Thyroid gland (tissue), 4 donors: ENCODE measurements around the gene DPYD.

Experiments
- POLR2A ChIP-seq, 2 donors: fragments of 450-650 bp; IDR thresholded peaks; one replicate each; pipeline ENCODE4 v1.6.1; 2017; ENCODE audit warnings: antibody characterized with exemption in 2 of 2, mild to moderate bottlenecking in 2 of 2, moderate library complexity in 1 of 2
- TF ChIP-seq, protein P1 (sequence below), 6 experiments: fragments of 200-600 bp in 3 of 6; fragments of 450-650 bp in 3 of 6; sonication (generic) in 3 of 6; IDR thresholded peaks; one replicate each; pipeline ENCODE4 v1.5.1; 2016 to 2019; ENCODE audit warnings: antibody characterized with exemption in 6 of 6, mild to moderate bottlenecking in 2 of 6, inconsistent platforms in 1 of 6, moderate library complexity in 1 of 6

DNA sequence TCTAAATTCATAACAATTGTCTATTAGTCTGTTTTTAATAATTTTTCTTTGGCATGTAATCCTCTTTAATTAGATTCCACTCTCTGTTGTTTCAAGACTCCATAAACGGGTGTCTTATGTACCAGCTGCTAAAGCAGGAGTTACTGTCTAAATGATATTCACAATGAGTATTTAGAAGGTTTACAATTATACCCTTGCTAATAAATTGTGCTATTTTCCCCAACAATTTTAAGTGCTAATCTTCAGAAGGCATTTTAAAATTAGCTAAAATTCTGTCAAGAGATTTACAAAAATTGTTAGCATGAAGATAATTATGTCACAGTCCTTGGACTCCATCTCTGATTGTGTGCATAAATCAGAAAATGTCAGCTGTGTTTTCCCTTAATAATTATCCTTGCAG is 83.7 kb downstream of the DPYD start:
- TF ChIP-seq, protein P1, sequence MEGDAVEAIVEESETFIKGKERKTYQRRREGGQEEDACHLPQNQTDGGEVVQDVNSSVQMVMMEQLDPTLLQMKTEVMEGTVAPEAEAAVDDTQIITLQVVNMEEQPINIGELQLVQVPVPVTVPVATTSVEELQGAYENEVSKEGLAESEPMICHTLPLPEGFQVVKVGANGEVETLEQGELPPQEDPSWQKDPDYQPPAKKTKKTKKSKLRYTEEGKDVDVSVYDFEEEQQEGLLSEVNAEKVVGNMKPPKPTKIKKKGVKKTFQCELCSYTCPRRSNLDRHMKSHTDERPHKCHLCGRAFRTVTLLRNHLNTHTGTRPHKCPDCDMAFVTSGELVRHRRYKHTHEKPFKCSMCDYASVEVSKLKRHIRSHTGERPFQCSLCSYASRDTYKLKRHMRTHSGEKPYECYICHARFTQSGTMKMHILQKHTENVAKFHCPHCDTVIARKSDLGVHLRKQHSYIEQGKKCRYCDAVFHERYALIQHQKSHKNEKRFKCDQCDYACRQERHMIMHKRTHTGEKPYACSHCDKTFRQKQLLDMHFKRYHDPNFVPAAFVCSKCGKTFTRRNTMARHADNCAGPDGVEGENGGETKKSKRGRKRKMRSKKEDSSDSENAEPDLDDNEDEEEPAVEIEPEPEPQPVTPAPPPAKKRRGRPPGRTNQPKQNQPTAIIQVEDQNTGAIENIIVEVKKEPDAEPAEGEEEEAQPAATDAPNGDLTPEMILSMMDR (IDR thresholded peaks at IDR 0.05), result no peak
- TF ChIP-seq POLR2A (IDR thresholded peaks at IDR 0.05), result no peak
